PC-9 (cell line): ENCODE results near the gene UBA1. TPM values are rescaled to one million over a fixed set of nuclear protein-coding genes. Genes with fewer than 3 reads are reported as not detected.

Source experiments
- BruUV-seq: library from RNA; stranded (reverse); fragments of 400-500 nt; replicated peaks from 2 replicates; lab custom pipeline; 2021; lab: Mats Ljungman, UMichigan
- CTCF ChIA-PET: fragments of 300-600 bp; sonication (Branson Sonifier 250); formaldehyde crosslinking; loops from one replicate; lab custom pipeline; 2022; ENCODE audit warnings: antibody characterized with exemption; lab: Charles Lee
- POLR2A ChIA-PET: fragments of 300-600 bp; sonication (Branson Sonifier 250); formaldehyde crosslinking; loops from one replicate; lab custom pipeline; 2022; ENCODE audit warnings: antibody characterized with exemption; ENCODE audit not compliant: unreplicated experiment; lab: Charles Lee
- DNase-seq, 2 experiments: peaks; one replicate each; pipeline versions ENCODE4 v3.0.0 to v3.0.0-alpha.2; 2015 to 2022; ENCODE audit warnings: mixed read lengths in 1 of 2
- H2AFZ ChIP-seq: fragments of 200-600 bp; sonication (generic); 2 replicates; pipeline ENCODE4 v1.8.1; 2017; ENCODE audit warnings: antibody characterized with exemption
- H3F3A ChIP-seq: fragments of 200-600 bp; sonication (generic); 2 replicates; pipeline ENCODE4 v1.8.1; 2017; ENCODE audit warnings: antibody characterized with exemption, mild to moderate bottlenecking, low read depth; ENCODE audit not compliant: insufficient read depth
- H3K27ac ChIP-seq: fragments of 200-600 bp; sonication (generic); 2 replicates; pipeline ENCODE4 v1.6.1; 2016; ENCODE audit warnings: mixed run types
- H3K27me3 ChIP-seq: fragments of 200-600 bp; sonication (generic); 2 replicates; pipeline ENCODE4 v1.6.1; 2016; ENCODE audit warnings: low read depth, mixed run types; ENCODE audit not compliant: insufficient read depth
- H3K36me3 ChIP-seq: fragments of 200-600 bp; sonication (generic); 2 replicates; pipeline ENCODE4 v1.6.1; 2016; ENCODE audit warnings: low read depth, mixed run types
- H3K4me1 ChIP-seq: fragments of 200-600 bp; sonication (generic); replicated peaks from 2 replicates; pipeline ENCODE4 v1.6.1; 2016; ENCODE audit warnings: mixed run types; ENCODE audit not compliant: insufficient read depth
- H3K4me2 ChIP-seq: fragments of 200-600 bp; sonication (generic); 2 replicates; pipeline ENCODE4 v1.6.1; 2017; ENCODE audit warnings: mixed run types
- H3K4me3 ChIP-seq: fragments of 200-600 bp; sonication (generic); 2 replicates; pipeline ENCODE4 v1.6.1; 2016; ENCODE audit warnings: mixed run types
- H3K79me2 ChIP-seq: fragments of 200-600 bp; sonication (generic); 2 replicates; pipeline ENCODE4 v1.6.1; 2017; ENCODE audit warnings: low read depth, mixed run types
- H3K9me2 ChIP-seq: fragments of 200-600 bp; sonication (generic); 2 replicates; pipeline ENCODE4 v1.8.1; 2017; ENCODE audit warnings: mild to moderate bottlenecking; ENCODE audit not compliant: insufficient read depth
- H3K9me3 ChIP-seq: fragments of 200-600 bp; sonication (generic); 2 replicates; pipeline ENCODE4 v1.8.1; 2016; ENCODE audit warnings: low read depth; ENCODE audit not compliant: insufficient read depth
- H4K20me1 ChIP-seq: fragments of 200-600 bp; sonication (generic); 2 replicates; pipeline ENCODE4 v1.8.1; 2017; ENCODE audit not compliant: insufficient read depth
- EZH2 ChIP-seq: fragments of 200-600 bp; sonication (generic); IDR thresholded peaks from 2 replicates; pipeline ENCODE4 v1.8.0; 2017; ENCODE audit warnings: antibody characterized with exemption, low read depth
- intact Hi-C: fragments of 100-400 bp; cut with micrococcal nuclease; formaldehyde crosslinking; loops from one replicate; pipeline ENCODE4 v1.10.0; 2022; ENCODE audit not compliant: unreplicated experiment
- total RNA-seq: library from RNA; stranded (reverse); gene quantifications from 2 replicates; pipeline ENCODE4 v1.2.3, GENCODE V29; 2021
- TF ChIP-seq, protein P1 (sequence below): fragments of 200-600 bp; sonication (generic); conservative IDR thresholded peaks from 2 replicates; pipeline ENCODE4 v1.6.1; 2017; ENCODE audit warnings: mixed run types, antibody characterized with exemption, mild to moderate bottlenecking, moderate library complexity

The UBA1 gene
- total RNA-seq, 1 experiment from 2014 or later = 126 TPM

DNA sequence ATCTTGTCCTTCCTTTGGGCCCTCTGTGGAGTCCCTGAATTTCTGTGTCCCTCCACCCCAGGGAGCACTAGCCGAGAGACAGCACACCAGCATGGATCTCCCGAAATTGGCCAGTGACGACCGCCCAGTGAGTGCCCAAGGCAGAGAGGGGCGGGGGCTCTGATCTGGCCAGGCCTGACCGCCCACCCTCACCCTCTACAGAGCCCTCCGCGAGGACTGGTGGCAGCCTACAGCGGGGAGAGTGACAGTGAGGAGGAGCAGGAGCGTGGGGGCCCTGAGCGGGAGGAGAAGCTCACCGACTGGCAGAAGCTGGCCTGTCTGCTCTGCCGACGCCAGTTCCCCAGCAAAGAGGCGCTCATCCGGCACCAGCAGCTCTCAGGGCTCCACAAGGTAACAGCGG lies 8.4 kb upstream of the UBA1 start:
- no peaks in the 10 kb centered on the region for H3K36me3 ChIP-seq
- intact Hi-C loops = no loop called here
- BruUV-seq = no TSS peak
- H3F3A ChIP-seq = peaks cover 3% of the 10 kb centered on the region; the same call in 1 of the 2 replicates
- no peak overlapping the region for H3K4me3 ChIP-seq
- TF ChIP-seq, protein P1, sequence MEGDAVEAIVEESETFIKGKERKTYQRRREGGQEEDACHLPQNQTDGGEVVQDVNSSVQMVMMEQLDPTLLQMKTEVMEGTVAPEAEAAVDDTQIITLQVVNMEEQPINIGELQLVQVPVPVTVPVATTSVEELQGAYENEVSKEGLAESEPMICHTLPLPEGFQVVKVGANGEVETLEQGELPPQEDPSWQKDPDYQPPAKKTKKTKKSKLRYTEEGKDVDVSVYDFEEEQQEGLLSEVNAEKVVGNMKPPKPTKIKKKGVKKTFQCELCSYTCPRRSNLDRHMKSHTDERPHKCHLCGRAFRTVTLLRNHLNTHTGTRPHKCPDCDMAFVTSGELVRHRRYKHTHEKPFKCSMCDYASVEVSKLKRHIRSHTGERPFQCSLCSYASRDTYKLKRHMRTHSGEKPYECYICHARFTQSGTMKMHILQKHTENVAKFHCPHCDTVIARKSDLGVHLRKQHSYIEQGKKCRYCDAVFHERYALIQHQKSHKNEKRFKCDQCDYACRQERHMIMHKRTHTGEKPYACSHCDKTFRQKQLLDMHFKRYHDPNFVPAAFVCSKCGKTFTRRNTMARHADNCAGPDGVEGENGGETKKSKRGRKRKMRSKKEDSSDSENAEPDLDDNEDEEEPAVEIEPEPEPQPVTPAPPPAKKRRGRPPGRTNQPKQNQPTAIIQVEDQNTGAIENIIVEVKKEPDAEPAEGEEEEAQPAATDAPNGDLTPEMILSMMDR = no peak
- TF ChIP-seq EZH2 = no peak
- H3K27ac ChIP-seq = no peak overlapping the region
- DNase-seq = no peak
- no peaks in the 10 kb centered on the region for H3K9me3 ChIP-seq
- CTCF ChIA-PET = no interaction called here
- no peaks in the 10 kb centered on the region for H4K20me1 ChIP-seq
- no peaks in the 10 kb centered on the region for H3K9me2 ChIP-seq
- no peaks in the 10 kb centered on the region for H3K27me3 ChIP-seq
- H3K79me2 ChIP-seq = no peaks in the 10 kb centered on the region
- POLR2A ChIA-PET = no interaction called here
- no peak overlapping the region for H2AFZ ChIP-seq
- H3K4me2 ChIP-seq = no peak overlapping the region
- H3K4me1 ChIP-seq = no peaks in the 10 kb centered on the region

DNA sequence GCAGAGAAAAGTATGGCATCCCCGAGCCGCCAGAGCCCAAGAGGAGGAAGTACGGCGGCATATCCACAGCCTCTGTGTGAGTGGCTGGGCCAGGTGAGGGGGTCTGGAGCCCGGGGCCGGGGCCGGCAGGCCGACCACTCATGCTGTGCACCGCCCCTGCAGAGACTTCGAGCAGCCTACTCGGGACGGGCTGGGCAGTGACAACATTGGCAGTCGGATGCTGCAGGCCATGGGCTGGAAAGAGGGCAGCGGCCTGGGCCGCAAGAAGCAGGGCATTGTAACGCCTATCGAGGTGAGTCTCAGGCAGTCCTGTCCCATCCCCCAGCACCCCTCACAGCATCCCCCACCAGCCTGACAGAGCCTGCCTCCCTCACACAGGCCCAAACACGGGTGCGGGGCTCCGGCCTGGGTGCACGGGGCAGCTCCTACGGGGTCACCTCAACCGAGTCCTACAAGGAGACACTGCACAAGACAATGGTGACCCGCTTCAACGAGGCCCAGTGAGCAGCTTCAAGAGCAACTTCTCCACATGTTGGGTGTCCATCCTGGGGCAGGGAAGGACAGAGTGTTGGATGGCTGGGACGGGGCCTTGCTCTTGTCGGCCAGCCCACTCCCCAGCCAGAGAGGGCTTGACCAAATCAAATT lies 7.4 kb upstream of the UBA1 start:
- intact Hi-C loops = no loop called here
- TF ChIP-seq EZH2 = no peak
- TF ChIP-seq, protein P1 = no peak
- no peaks in the 10 kb centered on the region for H3K9me2 ChIP-seq
- no peaks in the 10 kb centered on the region for H3K79me2 ChIP-seq
- no peak overlapping the region for H3K27ac ChIP-seq
- H3K27me3 ChIP-seq = no peaks in the 10 kb centered on the region
- no peaks in the 10 kb centered on the region for H3K36me3 ChIP-seq
- H4K20me1 ChIP-seq = no peaks in the 10 kb centered on the region
- no peaks in the 10 kb centered on the region for H3K9me3 ChIP-seq
- H3K4me2 ChIP-seq = no peak overlapping the region
- no peaks in the 10 kb centered on the region for H3K4me1 ChIP-seq
- DNase-seq = no peak
- BruUV-seq = TSS peak; percentile 22
- no peak overlapping the region for H3K4me3 ChIP-seq
- H2AFZ ChIP-seq = no peak overlapping the region
- H3F3A ChIP-seq = peaks cover 3% of the 10 kb centered on the region; the same call in 1 of the 2 replicates
- ChIA-PET CTCF (no interaction called here), POLR2A (no interaction called here)

DNA sequence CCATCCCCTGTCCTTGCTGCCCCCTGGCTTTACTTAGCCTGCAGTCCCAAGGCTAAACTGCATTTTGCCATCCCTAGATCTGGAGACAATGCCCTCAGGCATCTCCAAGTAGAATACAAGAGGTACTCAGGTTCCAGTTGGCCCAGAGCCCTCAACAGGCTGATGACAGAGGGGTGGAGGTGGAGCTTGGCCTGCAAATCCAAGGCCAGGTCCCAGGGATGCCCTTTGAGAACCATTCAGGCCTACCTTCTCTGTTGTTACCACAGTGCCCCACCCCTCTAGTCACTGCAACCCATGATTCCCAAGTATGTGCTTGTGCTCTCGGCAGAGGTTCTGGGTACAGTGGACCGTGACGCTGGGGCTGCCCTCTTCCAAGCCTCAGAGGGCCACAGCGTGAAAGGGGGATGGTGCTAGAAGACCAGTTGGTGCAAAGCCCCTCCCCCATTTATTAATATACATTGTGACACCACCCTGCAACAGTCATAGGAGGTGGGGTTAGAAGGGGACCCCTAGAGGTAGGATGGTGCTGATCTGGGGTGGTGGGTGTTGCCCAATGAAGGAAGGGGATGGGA lies 6.4 kb upstream of the UBA1 start:
- intact Hi-C loops = no loop called here
- Histone ChIP-seq H3K27me3 (no peaks in the 10 kb centered on the region), H3K79me2 (no peaks in the 10 kb centered on the region), H2AFZ (no peak overlapping the region), H3K4me3 (no peak overlapping the region), H3K27ac (no peak overlapping the region), H3K36me3 (no peaks in the 10 kb centered on the region), H3K4me1 (no peaks in the 10 kb centered on the region), H3K9me2 (no peaks in the 10 kb centered on the region), H3F3A (peaks cover 3% of the 10 kb centered on the region; the same call in 1 of the 2 replicates), H3K9me3 (no peaks in the 10 kb centered on the region), H4K20me1 (no peaks in the 10 kb centered on the region), H3K4me2 (no peak overlapping the region)
- no TSS peak for BruUV-seq
- DNase-seq = no peak
- ChIA-PET CTCF (no interaction called here), POLR2A (no interaction called here)
- TF ChIP-seq, protein P1 = no peak
- TF ChIP-seq EZH2 = no peak
